Cardiac ventricle fibroblast (primary cell): ENCODE data around the gene FAM76A. TPM values are rescaled to one million over a fixed set of nuclear protein-coding genes. Genes with fewer than 3 reads are reported as not detected.

Source experiments
- total RNA-seq: library from RNA; depleted of rRNA; stranded (reverse); fragments of >200 nt; gene quantifications from 2 replicates; pipeline ENCODE4 v1.2.3, GENCODE V29; 2015

FAM76A gene
- total RNA-seq: 5.2 and 11.8 TPM in 2 replicates

GRCh38 chr1:27725374-27726172, at the start of gene FAM76A:
Gene FAM76A (plus strand): TSS chr1:27725961. CDS start chr1:27726081, 120 bp downstream.

GRCh38 chr1:27772932-27773825, 47.4 kb downstream of the FAM76A start, which contains the start of gene STX12:
Gene STX12 (plus strand): TSS chr1:27773219. CDS start chr1:27773308, 89 bp downstream.

Other genes starting within 250 kb of the FAM76A start
- gene WASF2, start 235.8 kb upstream of the FAM76A start, total RNA-seq: 41.3 and 44.5 TPM in 2 replicates
- gene AHDC1, start 121.8 kb upstream of the FAM76A start, total RNA-seq: 20.7 and 22.4 TPM in 2 replicates
- not detected in 2 replicates for gene FGR, start 90.8 kb upstream of the FAM76A start, total RNA-seq
- gene IFI6, start 53.8 kb upstream of the FAM76A start, total RNA-seq: 49.9 and 52.5 TPM in 2 replicates
- 40.8 and 43.9 TPM in 2 replicates for gene STX12, start 47.3 kb downstream of the FAM76A start, total RNA-seq
- gene PPP1R8, start 104.8 kb downstream of the FAM76A start, total RNA-seq: 26.1 and 33.1 TPM in 2 replicates
- gene THEMIS2, start 146.6 kb downstream of the FAM76A start, total RNA-seq: 1.2 and 9.1 TPM in 2 replicates
- 15.0 and 17.5 TPM in 2 replicates for gene RPA2, start 188.6 kb downstream of the FAM76A start, total RNA-seq
- gene SMPDL3B, start 209.0 kb downstream of the FAM76A start, total RNA-seq: 0.29 TPM in 1 of 2 replicates, not detected in the other
- gene XKR8, start 234.0 kb downstream of the FAM76A start, total RNA-seq: 5.5 and 6.2 TPM in 2 replicates